ENCODE results near the gene CDH4. TPM values are rescaled to one million over a fixed set of nuclear protein-coding genes. Genes with fewer than 3 reads are reported as not detected.

CDH4 gene
- total RNA-seq, 1 donor from 2014 or later, result 3.2 TPM

DNA sequence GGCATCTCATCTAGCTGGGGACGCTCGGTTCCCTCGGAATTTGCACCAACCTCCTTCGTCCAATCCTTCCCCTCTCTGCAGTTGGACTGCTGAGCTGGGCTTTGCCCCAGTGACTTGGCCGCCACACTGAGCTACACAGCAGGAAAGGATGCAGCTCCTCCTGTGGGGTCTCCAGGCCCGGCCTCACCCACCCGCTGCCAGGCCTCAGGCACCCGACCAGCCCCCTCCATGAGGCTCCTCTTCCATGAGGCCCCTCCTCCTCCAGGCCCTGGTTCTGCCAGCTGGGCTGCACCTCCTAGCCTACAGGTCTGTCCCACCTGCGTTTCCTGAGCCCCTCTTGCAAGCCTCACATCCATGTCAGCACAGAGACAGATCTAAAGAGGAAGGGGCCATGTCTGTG, 443.7 kb downstream of the CDH4 start:
- H3K36me3 ChIP-seq (ENCODE audit: insufficient read depth, low read length), result no peaks in the 10 kb centered on the region
- H3K4me3 ChIP-seq (ENCODE audit: insufficient read depth, low read depth, low read length), result no peak overlapping the region
- no peaks in the 10 kb centered on the region for H3K27me3 ChIP-seq (ENCODE audit: insufficient read depth, low read length)
- H4K20me1 ChIP-seq (ENCODE audit: insufficient read depth, low read length), result peaks cover 3% of the 10 kb centered on the region
- H3K9me3 ChIP-seq (ENCODE audit: insufficient read depth, low read depth, low read length), result no peaks in the 10 kb centered on the region
- FAIRE-seq (no peak), DNase-seq (ENCODE audit: low read depth) (no peak)
- Mint-ChIP-seq H3K36me3 (ENCODE audit: low read depth, unreplicated experiment) (no peaks in the 10 kb centered on the region), H3K27ac (ENCODE audit: unreplicated experiment) (no peak overlapping the region), H3K27me3 (ENCODE audit: low read depth, unreplicated experiment) (peaks cover 43% of the 10 kb centered on the region), H3K4me1 (ENCODE audit: low read depth, unreplicated experiment) (peaks cover 9% of the 10 kb centered on the region), H3K9me3 (ENCODE audit: unreplicated experiment) (no peaks in the 10 kb centered on the region), H3K4me3 (ENCODE audit: unreplicated experiment) (no peak overlapping the region)
- no peak for TF ChIP-seq EZH2 (IDR thresholded peaks at IDR 0.05; ENCODE audit: insufficient read depth, low read length)
- TF ChIP-seq, protein P1, sequence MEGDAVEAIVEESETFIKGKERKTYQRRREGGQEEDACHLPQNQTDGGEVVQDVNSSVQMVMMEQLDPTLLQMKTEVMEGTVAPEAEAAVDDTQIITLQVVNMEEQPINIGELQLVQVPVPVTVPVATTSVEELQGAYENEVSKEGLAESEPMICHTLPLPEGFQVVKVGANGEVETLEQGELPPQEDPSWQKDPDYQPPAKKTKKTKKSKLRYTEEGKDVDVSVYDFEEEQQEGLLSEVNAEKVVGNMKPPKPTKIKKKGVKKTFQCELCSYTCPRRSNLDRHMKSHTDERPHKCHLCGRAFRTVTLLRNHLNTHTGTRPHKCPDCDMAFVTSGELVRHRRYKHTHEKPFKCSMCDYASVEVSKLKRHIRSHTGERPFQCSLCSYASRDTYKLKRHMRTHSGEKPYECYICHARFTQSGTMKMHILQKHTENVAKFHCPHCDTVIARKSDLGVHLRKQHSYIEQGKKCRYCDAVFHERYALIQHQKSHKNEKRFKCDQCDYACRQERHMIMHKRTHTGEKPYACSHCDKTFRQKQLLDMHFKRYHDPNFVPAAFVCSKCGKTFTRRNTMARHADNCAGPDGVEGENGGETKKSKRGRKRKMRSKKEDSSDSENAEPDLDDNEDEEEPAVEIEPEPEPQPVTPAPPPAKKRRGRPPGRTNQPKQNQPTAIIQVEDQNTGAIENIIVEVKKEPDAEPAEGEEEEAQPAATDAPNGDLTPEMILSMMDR (IDR thresholded peaks at IDR 0.05; ENCODE audit: insufficient read depth, low read depth, low read length), result no peak
- H2AFZ ChIP-seq (ENCODE audit: low read depth, low read length), result no peak overlapping the region
- no peaks in the 10 kb centered on the region for H3K4me1 ChIP-seq (ENCODE audit: insufficient read depth, low read length)
- no peak overlapping the region for H3K9ac ChIP-seq (ENCODE audit: low read length)
- no peak overlapping the region for H3K27ac ChIP-seq (ENCODE audit: low read depth, low read length)
- H3K79me2 ChIP-seq (ENCODE audit: insufficient read depth, low read length), result no peaks in the 10 kb centered on the region
- no peak overlapping the region for H3K4me2 ChIP-seq (ENCODE audit: low read length)

DNA sequence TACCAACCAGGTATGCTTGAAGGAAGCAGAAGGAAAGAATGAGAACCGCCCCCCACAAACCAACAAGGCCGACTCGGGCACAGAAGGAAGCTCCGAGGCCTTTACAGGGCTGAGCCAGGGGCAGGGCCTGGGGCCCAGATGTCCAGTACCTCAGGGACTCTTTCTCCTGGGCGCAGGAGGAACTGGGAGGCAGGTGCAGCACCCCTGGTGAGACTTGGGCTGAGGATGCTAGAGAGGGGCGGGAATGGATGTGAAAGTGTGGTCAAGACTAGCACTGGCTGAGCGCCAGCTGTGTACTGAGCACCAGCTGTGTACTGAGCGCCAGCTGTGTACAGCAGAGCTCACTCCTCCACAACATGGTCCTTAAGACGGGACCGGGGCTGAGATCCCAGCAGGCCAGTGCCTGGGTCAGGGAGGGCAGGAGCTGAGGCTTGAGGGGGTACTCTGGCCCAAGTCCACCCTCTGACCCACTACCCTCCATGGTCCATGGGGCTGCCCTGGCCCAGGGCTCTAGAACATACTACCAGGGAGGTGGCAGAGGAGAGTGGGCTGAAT, 444.2 kb downstream of the CDH4 start:
- H4K20me1 ChIP-seq (ENCODE audit: insufficient read depth, low read length), result peaks cover 3% of the 10 kb centered on the region
- Mint-ChIP-seq H3K27ac (ENCODE audit: unreplicated experiment) (no peak overlapping the region), H3K36me3 (ENCODE audit: low read depth, unreplicated experiment) (no peaks in the 10 kb centered on the region), H3K27me3 (ENCODE audit: low read depth, unreplicated experiment) (peaks cover 39% of the 10 kb centered on the region), H3K9me3 (ENCODE audit: unreplicated experiment) (no peaks in the 10 kb centered on the region), H3K4me1 (ENCODE audit: low read depth, unreplicated experiment) (peaks cover 9% of the 10 kb centered on the region), H3K4me3 (ENCODE audit: unreplicated experiment) (no peak overlapping the region)
- no peaks in the 10 kb centered on the region for H3K36me3 ChIP-seq (ENCODE audit: insufficient read depth, low read length)
- no peak overlapping the region for H3K9ac ChIP-seq (ENCODE audit: low read length)
- no peak overlapping the region for H2AFZ ChIP-seq (ENCODE audit: low read depth, low read length)
- FAIRE-seq (no peak), DNase-seq (ENCODE audit: low read depth) (no peak)
- no peaks in the 10 kb centered on the region for H3K79me2 ChIP-seq (ENCODE audit: insufficient read depth, low read length)
- TF ChIP-seq EZH2 (IDR thresholded peaks at IDR 0.05; ENCODE audit: insufficient read depth, low read length), result no peak
- TF ChIP-seq, protein P1 (IDR thresholded peaks at IDR 0.05; ENCODE audit: insufficient read depth, low read depth, low read length), result no peak
- H3K4me3 ChIP-seq (ENCODE audit: insufficient read depth, low read depth, low read length), result no peak overlapping the region
- no peaks in the 10 kb centered on the region for H3K27me3 ChIP-seq (ENCODE audit: insufficient read depth, low read length)
- no peaks in the 10 kb centered on the region for H3K9me3 ChIP-seq (ENCODE audit: insufficient read depth, low read depth, low read length)
- H3K4me2 ChIP-seq (ENCODE audit: low read length), result no peak overlapping the region
- no peak overlapping the region for H3K27ac ChIP-seq (ENCODE audit: low read depth, low read length)
- H3K4me1 ChIP-seq (ENCODE audit: insufficient read depth, low read length), result no peaks in the 10 kb centered on the region

Data from astrocyte (in vitro differentiated cells and primary cell).